A673 (cell line): Measurements from ENCODE around the gene PLXNB3. TPM values are rescaled to one million over a fixed set of nuclear protein-coding genes. Genes with fewer than 3 reads are reported as not detected.

Experiments used
- BruUV-seq: library from RNA; stranded (reverse); fragments of 400-500 nt; replicated peaks from 2 replicates; lab custom pipeline; 2021; lab: Mats Ljungman, UMichigan
- CTCF ChIA-PET: fragments of 300-600 bp; sonication (Branson Sonifier 250); formaldehyde crosslinking; loops from one replicate; lab custom pipeline; 2022; ENCODE audit warnings: antibody characterized with exemption; lab: Charles Lee
- POLR2A ChIA-PET: fragments of 300-600 bp; sonication (Branson Sonifier 250); formaldehyde crosslinking; loops from one replicate; lab custom pipeline; 2022; ENCODE audit warnings: antibody characterized with exemption; ENCODE audit not compliant: low non-redundant PET; lab: Charles Lee
- DNase-seq: peaks from one replicate; pipeline ENCODE4 v3.0.0-alpha.2; 2015; ENCODE audit warnings: low spot score
- H3K27ac ChIP-seq: fragments of 200-600 bp; sonication (generic); 2 replicates; pipeline ENCODE4 v1.5.1; 2016; ENCODE audit warnings: mixed run types, low read depth, mild to moderate bottlenecking, mixed read lengths, antibody characterized with exemption, low read length; ENCODE audit not compliant: poor library complexity, severe bottlenecking
- H3K27me3 ChIP-seq: fragments of 200-600 bp; sonication (generic); replicated peaks from 2 replicates; pipeline ENCODE4 v1.6.1; 2017; ENCODE audit warnings: mixed run types, low read depth, mild to moderate bottlenecking, mixed read lengths, antibody characterized with exemption, low read length; ENCODE audit not compliant: insufficient read depth, poor library complexity
- H3K36me3 ChIP-seq: fragments of 200-600 bp; sonication (generic); 2 replicates; pipeline ENCODE4 v1.6.1; 2016; ENCODE audit warnings: mixed run types, mild to moderate bottlenecking, mixed read lengths, antibody characterized with exemption, low read length; ENCODE audit not compliant: insufficient read depth, poor library complexity, severe bottlenecking
- H3K4me1 ChIP-seq: fragments of 200-600 bp; sonication (generic); 2 replicates; pipeline ENCODE4 v1.6.1; 2017; ENCODE audit warnings: mixed run types, mild to moderate bottlenecking, mixed read lengths, antibody characterized with exemption, low read length; ENCODE audit not compliant: insufficient read depth, poor library complexity, severe bottlenecking
- H3K4me3 ChIP-seq: fragments of 200-600 bp; sonication (generic); 2 replicates; pipeline ENCODE4 v1.5.1; 2016; ENCODE audit warnings: low read depth, mixed run types, mild to moderate bottlenecking, mixed read lengths, low read length; ENCODE audit not compliant: poor library complexity, severe bottlenecking
- H3K9me3 ChIP-seq: fragments of 200-600 bp; sonication (generic); 2 replicates; pipeline ENCODE4 v1.6.1; 2016; ENCODE audit warnings: mixed run types, low read depth, mild to moderate bottlenecking, mixed read lengths, antibody characterized with exemption, low read length; ENCODE audit not compliant: poor library complexity, severe bottlenecking
- EZH2 ChIP-seq: fragments of 200-600 bp; sonication (generic); IDR thresholded peaks from 2 replicates; pipeline ENCODE4 v1.6.1; 2017; ENCODE audit warnings: borderline replicate concordance, low read depth, mild to moderate bottlenecking, mixed read lengths, antibody characterized with exemption, low read length; ENCODE audit not compliant: poor library complexity, severe bottlenecking
- intact Hi-C: fragments of 100-400 bp; cut with micrococcal nuclease; formaldehyde crosslinking; loops from one replicate; pipeline ENCODE4 v1.10.0; 2022; ENCODE audit not compliant: unreplicated experiment
- total RNA-seq: library from RNA; stranded (reverse); gene quantifications from 2 replicates; pipeline ENCODE4 v1.2.3, GENCODE V29; 2021
- TF ChIP-seq, protein P1 (sequence below): fragments of 300-800, 200-600 bp; sonication (generic); conservative IDR thresholded peaks from 2 replicates; pipeline ENCODE4 v1.5.1; 2017; ENCODE audit warnings: low read depth, mild to moderate bottlenecking, antibody characterized with exemption, low read length, moderate library complexity, mixed read lengths

The PLXNB3 gene
- total RNA-seq, 1 experiment from 2014 or later, result not detected

DNA sequence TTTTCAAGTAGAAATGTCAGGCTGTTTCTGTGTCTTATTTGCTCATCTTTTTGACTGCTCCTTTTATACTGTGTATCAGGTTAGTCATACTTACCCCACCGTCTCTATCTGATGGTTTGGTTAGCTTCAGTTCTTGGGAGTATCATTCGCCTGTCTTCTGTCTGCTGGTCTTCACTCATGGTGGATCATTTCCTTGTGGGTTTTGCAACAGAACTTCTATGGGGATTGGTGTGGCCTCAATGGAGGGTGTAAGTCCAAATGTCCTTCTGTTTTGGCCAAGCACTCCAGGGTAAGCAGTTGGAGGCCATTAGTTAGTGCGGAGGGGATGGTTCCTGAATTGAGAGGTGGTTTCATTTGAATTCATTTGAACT, 32.2 kb upstream of the PLXNB3 start:
- Histone ChIP-seq H3K36me3 (no peaks in the 10 kb centered on the region), H3K4me3 (no peak overlapping the region), H3K4me1 (peaks cover 3% of the 10 kb centered on the region), H3K9me3 (no peaks in the 10 kb centered on the region), H3K27ac (no peak overlapping the region), H3K27me3 (no peaks in the 10 kb centered on the region)
- BruUV-seq, result no TSS peak
- POLR2A ChIA-PET, result no interaction called here
- no peak for DNase-seq
- intact Hi-C loops, result no loop called here
- TF ChIP-seq, protein P1, sequence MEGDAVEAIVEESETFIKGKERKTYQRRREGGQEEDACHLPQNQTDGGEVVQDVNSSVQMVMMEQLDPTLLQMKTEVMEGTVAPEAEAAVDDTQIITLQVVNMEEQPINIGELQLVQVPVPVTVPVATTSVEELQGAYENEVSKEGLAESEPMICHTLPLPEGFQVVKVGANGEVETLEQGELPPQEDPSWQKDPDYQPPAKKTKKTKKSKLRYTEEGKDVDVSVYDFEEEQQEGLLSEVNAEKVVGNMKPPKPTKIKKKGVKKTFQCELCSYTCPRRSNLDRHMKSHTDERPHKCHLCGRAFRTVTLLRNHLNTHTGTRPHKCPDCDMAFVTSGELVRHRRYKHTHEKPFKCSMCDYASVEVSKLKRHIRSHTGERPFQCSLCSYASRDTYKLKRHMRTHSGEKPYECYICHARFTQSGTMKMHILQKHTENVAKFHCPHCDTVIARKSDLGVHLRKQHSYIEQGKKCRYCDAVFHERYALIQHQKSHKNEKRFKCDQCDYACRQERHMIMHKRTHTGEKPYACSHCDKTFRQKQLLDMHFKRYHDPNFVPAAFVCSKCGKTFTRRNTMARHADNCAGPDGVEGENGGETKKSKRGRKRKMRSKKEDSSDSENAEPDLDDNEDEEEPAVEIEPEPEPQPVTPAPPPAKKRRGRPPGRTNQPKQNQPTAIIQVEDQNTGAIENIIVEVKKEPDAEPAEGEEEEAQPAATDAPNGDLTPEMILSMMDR, result no peak
- TF ChIP-seq EZH2, result no peak
- CTCF ChIA-PET, result no interaction called here

DNA sequence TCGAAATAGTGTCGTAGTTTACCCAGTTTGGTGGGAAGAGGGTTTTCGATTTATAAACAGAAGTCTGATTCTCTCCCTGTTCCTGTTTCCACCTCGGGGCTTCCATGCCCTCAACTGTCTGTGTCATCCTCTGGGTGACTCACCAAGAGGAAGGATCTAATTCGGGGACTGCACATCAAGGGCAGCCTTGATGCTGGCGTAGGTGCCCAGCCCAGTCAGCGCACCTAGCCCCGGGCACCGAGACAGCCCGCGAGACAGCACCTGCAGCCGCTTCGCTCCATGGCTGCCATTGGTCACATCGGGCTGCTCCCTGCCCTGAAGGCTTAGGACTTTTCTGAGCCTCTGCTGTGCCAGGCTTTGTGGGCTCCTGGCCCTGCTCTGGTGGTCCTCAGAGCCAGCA, 31.6 kb upstream of the PLXNB3 start:
- CTCF ChIA-PET, result no interaction called here
- intact Hi-C loops, result no loop called here
- H3K36me3 ChIP-seq, result no peaks in the 10 kb centered on the region
- no peak for DNase-seq
- no peak overlapping the region for H3K4me3 ChIP-seq
- POLR2A ChIA-PET, result no interaction called here
- H3K27me3 ChIP-seq, result no peaks in the 10 kb centered on the region
- H3K4me1 ChIP-seq, result no peaks in the 10 kb centered on the region
- no peak for TF ChIP-seq EZH2
- BruUV-seq, result no TSS peak
- no peak overlapping the region for H3K27ac ChIP-seq
- H3K9me3 ChIP-seq, result no peaks in the 10 kb centered on the region

DNA sequence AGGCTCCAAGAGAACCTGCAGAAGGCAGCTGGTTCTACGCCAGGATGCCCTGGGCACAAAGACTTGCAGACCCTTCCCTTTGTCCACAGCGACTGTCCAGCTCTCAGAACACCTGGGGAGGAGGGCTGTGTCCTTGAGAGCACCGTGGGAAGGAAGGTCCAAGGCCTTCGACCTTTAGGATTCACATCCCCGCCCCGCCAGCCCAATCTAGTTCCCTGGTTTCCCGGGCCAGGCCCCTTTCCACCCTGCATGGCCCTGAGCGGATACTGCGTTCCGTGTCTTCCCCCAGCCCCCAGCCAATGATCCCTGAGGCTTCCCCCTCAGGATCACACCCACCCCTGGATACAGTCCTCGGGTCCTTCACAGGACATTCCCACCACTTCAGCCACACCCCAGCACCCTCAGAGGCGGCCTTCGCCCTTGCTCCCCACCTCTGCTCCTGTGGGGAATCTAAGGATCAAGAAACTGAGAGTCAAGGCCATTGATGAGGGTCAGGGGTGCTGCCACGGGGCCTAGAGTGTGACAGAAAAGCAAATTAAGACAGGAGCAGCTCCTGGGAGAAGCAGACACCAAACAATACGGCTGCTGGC, 30.3 kb upstream of the PLXNB3 start:
- Histone ChIP-seq H3K27ac (no peak overlapping the region), H3K9me3 (no peaks in the 10 kb centered on the region), H3K36me3 (no peaks in the 10 kb centered on the region), H3K4me1 (no peaks in the 10 kb centered on the region), H3K27me3 (no peaks in the 10 kb centered on the region), H3K4me3 (no peak overlapping the region)
- CTCF ChIA-PET, result no interaction called here
- no peak for DNase-seq
- intact Hi-C loops, result no loop called here
- no TSS peak for BruUV-seq
- POLR2A ChIA-PET, result no interaction called here
- no peak for TF ChIP-seq EZH2

DNA sequence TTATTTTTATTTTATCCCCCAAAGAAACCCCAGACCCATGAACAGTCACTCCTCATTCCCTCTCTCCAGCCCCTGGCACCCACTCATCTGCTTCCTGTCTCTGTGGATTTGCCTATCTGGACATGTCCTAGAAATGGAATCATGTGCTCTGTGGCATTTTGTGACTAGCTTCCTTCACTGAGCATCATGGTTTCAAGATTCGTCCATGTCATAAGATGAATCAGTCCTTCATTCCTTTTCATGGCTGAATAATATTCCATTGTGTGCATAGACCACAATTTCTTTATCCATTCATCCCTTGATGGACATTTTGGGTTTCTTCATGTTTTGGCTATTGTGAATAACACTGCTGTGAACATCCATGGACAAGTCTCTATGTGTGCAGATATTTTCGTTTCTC, 29.2 kb upstream of the PLXNB3 start:
- H3K4me3 ChIP-seq, result no peak overlapping the region
- intact Hi-C loops, result no loop called here
- POLR2A ChIA-PET, result no interaction called here

More for the DNA sequence above, 29.2 kb upstream of the PLXNB3 start:
- no peak overlapping the region for H3K27ac ChIP-seq
- no peaks in the 10 kb centered on the region for H3K27me3 ChIP-seq
- TF ChIP-seq, protein P1, result no peak
- no peak for TF ChIP-seq EZH2
- H3K36me3 ChIP-seq, result no peaks in the 10 kb centered on the region
- no peaks in the 10 kb centered on the region for H3K9me3 ChIP-seq
- CTCF ChIA-PET, result interaction anchor here (0.6 kb wide), 1 partner anchor 19 kb away, joined by 4 read pairs; no protein-coding TSS in a partner anchor
- H3K4me1 ChIP-seq, result no peaks in the 10 kb centered on the region
- BruUV-seq, result no TSS peak
- DNase-seq, result no peak
